T-helper 2 cell treated with Interferon-gamma antibody and Interleukin-4, amounts not matched to agents 5 μg/mL and 100 μg/mL, for 36 hours (primary cell): ENCODE results near the gene ETV2.
A peak's percentile ranks its signal among the peaks of the same experiment; 100 is the strongest.
"Not testable (repeated sequence)": the region's sequence is repeated elsewhere in the genome, so short reads cannot be mapped to it uniquely, and the experiment has no call there.

Experiments
- DNase-seq: peaks from one replicate; pipeline ENCODE4 v3.0.0; 2021; ENCODE audit warnings: low spot score
- H3K27ac Mint-ChIP-seq: one replicate; pipeline ENCODE4 v1.8.0; 2021; ENCODE audit warnings: mild to moderate bottlenecking, mixed read lengths
- H3K27me3 Mint-ChIP-seq: one replicate; pipeline ENCODE4 v1.8.0; 2021; ENCODE audit warnings: low read depth, mixed read lengths
- H3K36me3 Mint-ChIP-seq: one replicate; pipeline ENCODE4 v1.8.0; 2021; ENCODE audit warnings: low read depth, mixed read lengths
- H3K4me1 Mint-ChIP-seq: one replicate; pipeline ENCODE4 v1.8.0; 2021; ENCODE audit warnings: low read depth, mixed read lengths
- H3K4me3 Mint-ChIP-seq: one replicate; pipeline ENCODE4 v1.8.0; 2022; ENCODE audit warnings: mild to moderate bottlenecking, moderate library complexity, mixed read lengths
- H3K9me3 Mint-ChIP-seq: one replicate; pipeline ENCODE4 v1.8.0; 2021; ENCODE audit warnings: mixed read lengths

Gene ETV2, protein sequence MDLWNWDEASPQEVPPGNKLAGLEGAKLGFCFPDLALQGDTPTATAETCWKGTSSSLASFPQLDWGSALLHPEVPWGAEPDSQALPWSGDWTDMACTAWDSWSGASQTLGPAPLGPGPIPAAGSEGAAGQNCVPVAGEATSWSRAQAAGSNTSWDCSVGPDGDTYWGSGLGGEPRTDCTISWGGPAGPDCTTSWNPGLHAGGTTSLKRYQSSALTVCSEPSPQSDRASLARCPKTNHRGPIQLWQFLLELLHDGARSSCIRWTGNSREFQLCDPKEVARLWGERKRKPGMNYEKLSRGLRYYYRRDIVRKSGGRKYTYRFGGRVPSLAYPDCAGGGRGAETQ

DNA sequence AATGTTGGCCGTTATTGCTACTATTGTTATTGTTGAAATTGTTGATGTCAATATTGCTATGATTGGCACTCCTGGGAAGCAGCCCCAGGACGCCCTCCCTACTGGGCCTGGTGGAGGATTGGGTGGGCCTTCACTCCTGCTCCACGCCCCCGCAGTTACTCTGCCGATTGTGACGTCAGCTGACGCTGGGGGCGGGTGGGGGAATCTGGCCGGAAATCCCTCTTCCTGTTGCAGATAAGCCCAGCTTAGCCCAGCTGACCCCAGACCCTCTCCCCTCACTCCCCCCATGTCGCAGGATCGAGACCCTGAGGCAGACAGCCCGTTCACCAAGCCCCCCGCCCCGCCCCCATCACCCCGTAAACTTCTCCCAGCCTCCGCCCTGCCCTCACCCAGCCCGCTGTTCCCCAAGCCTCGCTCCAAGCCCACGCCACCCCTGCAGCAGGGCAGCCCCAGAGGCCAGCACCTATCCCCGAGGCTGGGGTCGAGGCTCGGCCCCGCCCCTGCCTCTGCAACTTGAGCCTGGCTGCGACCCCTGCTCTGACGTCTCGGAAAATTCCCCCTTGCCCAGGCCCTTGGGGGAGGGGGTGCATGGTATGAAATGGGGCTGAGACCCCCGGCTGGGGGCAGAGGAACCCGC lies at the start of gene ETV2:
TSS of gene ETV2 (plus strand) at position 231 of the 637 bp plus-strand sequence. CDS start 716 bp downstream, outside the sequence.
- H3K36me3 Mint-ChIP-seq, result peaks cover 12% of the 10 kb centered on the region
- no peaks in the 10 kb centered on the region for H3K27me3 Mint-ChIP-seq
- H3K4me3 Mint-ChIP-seq, result peak within 1 kb of the TSS; percentile 78
- no peaks in the 10 kb centered on the region for H3K9me3 Mint-ChIP-seq
- DNase-seq, result peak; percentile 57
- H3K4me1 Mint-ChIP-seq, result peaks cover 34% of the 10 kb centered on the region
- H3K27ac Mint-ChIP-seq, result peak within 1 kb of the TSS; percentile 75

DNA sequence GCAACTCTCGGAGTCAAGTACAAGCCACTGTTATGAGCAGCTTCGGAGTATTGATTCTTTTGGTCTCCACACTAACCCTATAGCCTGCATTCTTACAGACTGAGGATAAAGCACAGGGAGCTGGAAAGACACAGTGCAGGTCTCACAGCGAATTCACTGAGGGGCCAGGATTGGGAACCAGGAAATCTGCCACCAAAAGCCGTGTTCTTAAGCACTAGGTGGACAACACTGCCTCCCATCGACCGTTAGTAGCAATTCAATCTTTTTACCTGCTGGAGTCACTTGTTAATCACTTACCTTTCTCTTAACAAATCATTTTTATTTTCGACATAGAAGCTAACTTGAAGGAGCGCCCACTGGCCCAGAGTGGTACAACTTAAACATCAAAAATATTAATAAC lies 49.3 kb upstream of the ETV2 start:
- Mint-ChIP-seq H3K4me3 (no peak overlapping the region), H3K27me3 (no peaks in the 10 kb centered on the region), H3K4me1 (peaks cover 10% of the 10 kb centered on the region), H3K27ac (no peak overlapping the region), H3K9me3 (no peaks in the 10 kb centered on the region), H3K36me3 (no peaks in the 10 kb centered on the region)
- no peak for DNase-seq

DNA sequence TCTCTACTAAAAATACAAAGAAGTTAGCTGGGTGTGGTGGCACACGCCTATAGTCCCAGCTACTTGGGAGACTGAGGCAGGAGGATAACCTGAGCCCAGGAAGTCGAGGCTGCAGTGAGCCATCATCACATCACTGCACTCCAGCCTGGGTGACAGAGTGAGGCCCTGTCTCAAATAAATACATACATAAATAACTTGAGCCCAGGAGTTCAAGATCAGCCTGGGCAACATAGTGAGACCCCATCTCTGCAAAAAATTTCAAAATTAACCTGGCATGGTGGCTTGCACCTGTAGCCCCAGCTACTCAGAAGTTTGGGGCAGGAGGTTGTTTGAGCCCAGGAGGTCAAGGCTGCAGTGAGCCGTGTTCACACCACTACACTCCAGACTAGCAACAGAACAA lies 46.5 kb upstream of the ETV2 start:
- not testable (repeated sequence) for H3K4me3 Mint-ChIP-seq, H3K9me3 Mint-ChIP-seq, H3K36me3 Mint-ChIP-seq, H3K27ac Mint-ChIP-seq, H3K27me3 Mint-ChIP-seq, DNase-seq
- peaks cover 10% of the 10 kb centered on the region for H3K4me1 Mint-ChIP-seq

DNA sequence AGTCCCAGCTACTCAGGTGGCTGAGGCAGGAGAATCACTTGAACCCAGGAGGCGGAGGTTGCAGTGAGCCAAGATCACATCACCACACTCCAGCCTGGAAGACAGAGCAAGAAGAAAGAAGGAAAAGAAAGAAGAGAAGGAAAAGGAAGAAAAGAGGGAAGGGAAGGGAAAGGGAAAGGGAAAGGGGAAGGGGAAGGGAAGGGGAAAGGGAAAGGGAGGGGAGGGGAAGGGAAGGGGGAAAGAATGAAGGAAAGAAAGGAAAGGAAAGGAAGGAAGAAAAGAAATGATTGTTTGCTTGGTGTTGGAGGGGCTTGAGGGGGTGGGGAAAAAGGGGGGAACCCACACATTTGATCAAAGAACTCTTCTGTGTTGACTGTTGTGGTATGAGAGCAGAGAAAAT lies 45.6 kb upstream of the ETV2 start:
- peaks cover 8% of the 10 kb centered on the region for H3K27me3 Mint-ChIP-seq
- H3K4me3 Mint-ChIP-seq, result no peak overlapping the region
- H3K27ac Mint-ChIP-seq, result no peak overlapping the region
- DNase-seq, result no peak
- H3K36me3 Mint-ChIP-seq, result no peaks in the 10 kb centered on the region
- H3K4me1 Mint-ChIP-seq, result peaks cover 10% of the 10 kb centered on the region
- no peaks in the 10 kb centered on the region for H3K9me3 Mint-ChIP-seq

DNA sequence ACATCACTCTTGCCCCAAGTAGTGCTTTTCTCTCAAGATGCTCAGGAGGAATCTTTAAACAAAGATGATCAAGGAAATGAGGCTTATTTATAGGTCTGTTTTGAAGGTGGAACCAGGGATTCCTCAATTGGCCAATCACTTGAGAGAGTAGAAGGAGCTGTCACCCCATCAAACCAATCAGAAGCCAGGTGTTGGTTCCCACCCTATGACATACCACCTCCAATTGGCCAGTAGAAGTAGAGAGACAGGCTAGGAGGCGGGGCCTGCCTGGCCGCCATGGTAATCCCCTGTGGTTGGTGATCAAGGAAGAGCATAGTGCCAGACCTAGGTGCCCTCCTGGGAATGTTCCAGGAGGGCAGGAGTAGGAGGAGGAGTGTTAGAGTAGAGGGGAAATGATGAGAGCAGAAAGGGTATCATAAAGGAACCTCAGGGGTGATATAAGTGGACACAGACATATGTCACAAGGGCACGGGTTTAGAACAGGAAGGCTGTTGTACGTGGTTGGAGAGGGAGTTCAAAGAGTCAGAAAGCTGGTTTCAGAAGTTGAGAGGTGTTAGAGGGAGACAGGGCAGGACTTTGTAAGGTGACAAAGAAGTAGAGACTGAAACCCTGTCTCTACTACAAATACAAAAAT lies 45.1 kb upstream of the ETV2 start:
- H3K27ac Mint-ChIP-seq, result peak overlapping the region; percentile 48
- peaks cover 10% of the 10 kb centered on the region for H3K4me1 Mint-ChIP-seq
- H3K27me3 Mint-ChIP-seq, result peaks cover 8% of the 10 kb centered on the region
- DNase-seq, result no peak
- H3K9me3 Mint-ChIP-seq, result no peaks in the 10 kb centered on the region
- no peaks in the 10 kb centered on the region for H3K36me3 Mint-ChIP-seq
- H3K4me3 Mint-ChIP-seq, result no peak overlapping the region

DNA sequence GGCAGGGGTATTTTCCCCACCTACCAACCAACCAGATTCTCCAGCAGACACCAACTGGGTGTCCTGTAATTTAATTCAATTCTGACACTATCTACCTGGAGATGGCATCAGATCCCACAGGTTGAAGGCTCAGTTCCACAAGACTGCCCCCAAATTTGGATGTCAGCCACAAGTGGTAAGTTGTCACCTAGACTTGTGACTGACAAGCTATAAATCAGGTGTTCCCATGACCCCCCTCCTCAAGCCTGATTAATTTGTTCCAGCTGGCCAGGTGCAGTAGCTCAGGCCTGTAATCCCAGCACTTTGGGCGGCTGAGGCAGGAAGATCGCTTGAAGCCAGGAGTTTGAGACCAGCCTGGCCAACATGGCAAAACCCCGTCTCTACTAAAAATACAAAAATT lies 39.6 kb upstream of the ETV2 start:
- Mint-ChIP-seq H3K4me1 (no peaks in the 10 kb centered on the region), H3K9me3 (peaks cover 4% of the 10 kb centered on the region), H3K27me3 (peaks cover 8% of the 10 kb centered on the region), H3K4me3 (no peak overlapping the region), H3K36me3 (no peaks in the 10 kb centered on the region), H3K27ac (no peak overlapping the region)
- DNase-seq, result no peak

DNA sequence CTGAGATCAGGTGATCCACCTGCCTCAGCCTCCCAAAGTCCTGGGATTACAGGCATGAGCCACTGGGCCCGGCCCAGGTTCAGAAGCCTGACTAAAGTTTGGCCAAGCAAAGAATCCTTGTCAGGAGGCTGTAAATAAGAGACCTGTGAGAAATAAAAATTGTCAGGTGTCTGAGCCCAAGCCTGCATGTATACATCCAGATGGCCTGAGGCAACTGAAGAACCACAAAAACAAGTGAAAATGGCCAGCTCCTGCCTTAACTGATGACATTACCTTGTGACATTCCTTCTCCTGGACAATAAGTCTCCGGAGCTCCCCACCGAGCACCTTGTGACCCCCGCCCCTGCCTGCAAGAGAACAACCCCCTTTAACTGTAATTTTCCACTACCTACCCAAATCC lies 37.1 kb upstream of the ETV2 start:
- H3K27ac Mint-ChIP-seq, H3K36me3 Mint-ChIP-seq, H3K4me3 Mint-ChIP-seq, H3K27me3 Mint-ChIP-seq, H3K4me1 Mint-ChIP-seq, DNase-seq: not testable (repeated sequence)
- H3K9me3 Mint-ChIP-seq, result peaks cover 21% of the 10 kb centered on the region

DNA sequence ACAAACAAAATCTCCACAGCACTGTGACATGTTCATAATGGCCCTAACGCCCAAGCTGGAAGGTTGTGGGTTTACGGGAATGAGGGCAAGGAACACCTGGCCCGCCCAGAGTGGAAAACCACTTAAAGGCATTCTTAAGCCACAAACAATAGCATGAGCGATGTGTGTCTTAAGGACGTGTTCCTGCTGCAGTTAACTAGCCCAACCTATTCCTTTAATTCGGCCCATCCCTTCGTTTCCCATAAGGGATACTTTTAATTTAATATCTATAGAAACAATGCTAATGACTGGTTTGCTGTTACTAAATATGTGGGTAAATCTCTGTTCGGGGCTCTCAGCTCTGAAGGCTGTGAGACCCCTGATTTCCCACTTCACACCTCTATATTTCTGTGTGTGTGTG lies 34.4 kb upstream of the ETV2 start:
- Mint-ChIP-seq H3K4me1 (peaks cover 17% of the 10 kb centered on the region), H3K9me3 (peaks cover 21% of the 10 kb centered on the region)
- H3K4me3 Mint-ChIP-seq, H3K27ac Mint-ChIP-seq, H3K36me3 Mint-ChIP-seq, DNase-seq, H3K27me3 Mint-ChIP-seq: not testable (repeated sequence)

DNA sequence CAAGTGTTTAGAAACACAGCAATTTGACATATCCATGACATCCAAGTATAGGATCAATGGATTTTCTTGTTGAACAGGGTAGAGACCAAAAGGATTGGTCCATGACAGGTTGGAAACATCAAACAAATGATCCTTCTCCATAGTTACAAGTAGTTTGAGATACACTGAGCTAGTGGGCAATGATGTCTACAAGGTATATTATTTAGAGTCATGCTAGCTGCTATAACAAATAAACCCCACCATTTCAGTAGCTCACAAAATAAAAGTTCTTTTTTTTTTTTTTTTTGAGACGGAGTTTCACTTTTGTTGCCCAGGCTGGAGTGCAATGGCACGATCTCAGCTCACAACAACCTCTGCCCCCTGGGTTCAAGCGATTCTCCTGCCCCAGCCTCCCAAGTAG lies 33.9 kb upstream of the ETV2 start:
- peaks cover 21% of the 10 kb centered on the region for H3K9me3 Mint-ChIP-seq

DNA sequence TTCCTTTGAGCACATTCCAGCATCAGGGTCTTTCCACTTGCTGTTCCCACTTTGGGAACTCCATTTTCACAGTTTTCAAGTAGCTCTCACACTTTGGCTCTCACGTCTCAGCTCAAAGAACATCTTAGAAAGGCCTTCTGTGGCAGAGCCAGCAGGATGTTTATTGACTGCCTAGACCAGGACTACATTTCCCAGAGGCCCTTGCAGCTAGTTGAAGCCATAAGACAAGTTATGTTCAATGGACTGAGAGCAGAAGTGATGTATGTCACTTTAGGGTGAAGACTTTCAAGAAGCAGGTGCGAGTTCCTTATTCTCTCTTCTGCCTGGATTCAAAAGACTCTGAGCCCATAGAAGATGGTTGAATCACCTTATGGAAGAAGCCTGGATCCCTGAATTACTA lies 33.3 kb upstream of the ETV2 start:
- peaks cover 9% of the 10 kb centered on the region for H3K36me3 Mint-ChIP-seq
- no peaks in the 10 kb centered on the region for H3K27me3 Mint-ChIP-seq
- no peak for DNase-seq
- H3K9me3 Mint-ChIP-seq, result peaks cover 21% of the 10 kb centered on the region
- H3K4me3 Mint-ChIP-seq, result peak overlapping the region; percentile 6
- H3K27ac Mint-ChIP-seq, result peak overlapping the region; percentile 28
- peaks cover 22% of the 10 kb centered on the region for H3K4me1 Mint-ChIP-seq

More for the DNA sequence above, 33.9 kb upstream of the ETV2 start:
- Mint-ChIP-seq H3K4me1 (peaks cover 22% of the 10 kb centered on the region), H3K27me3 (no peaks in the 10 kb centered on the region), H3K4me3 (no peak overlapping the region), H3K27ac (no peak overlapping the region), H3K36me3 (peaks cover 9% of the 10 kb centered on the region)
- DNase-seq, result no peak

DNA sequence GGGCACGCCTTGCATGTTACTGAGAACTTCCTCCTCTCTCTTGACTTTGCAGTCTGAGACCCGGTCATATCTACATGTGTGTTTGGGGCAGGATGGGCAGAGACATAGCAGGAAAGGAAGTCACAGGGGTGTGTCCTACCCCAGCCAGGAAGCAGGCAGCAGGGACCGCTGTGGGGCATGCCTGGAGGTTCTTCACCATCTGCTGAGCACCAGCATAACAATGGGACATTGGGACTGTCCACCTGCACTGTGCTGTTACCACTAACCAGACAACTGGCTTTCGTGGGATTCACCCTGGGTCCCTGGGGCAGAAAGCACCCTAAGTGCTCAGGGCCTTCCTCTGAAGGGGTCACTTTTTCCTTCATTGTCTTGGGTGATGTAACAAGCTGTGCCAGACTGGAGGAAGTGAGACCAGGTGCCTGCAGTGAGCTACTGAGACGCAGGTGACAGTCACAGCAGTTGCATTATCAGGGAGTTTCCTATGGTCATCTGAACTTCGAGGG lies 31.6 kb upstream of the ETV2 start:
- Mint-ChIP-seq H3K4me1 (peaks cover 22% of the 10 kb centered on the region), H3K27me3 (no peaks in the 10 kb centered on the region), H3K9me3 (peaks cover 21% of the 10 kb centered on the region), H3K36me3 (peaks cover 12% of the 10 kb centered on the region), H3K4me3 (peak overlapping the region; percentile 61), H3K27ac (peak overlapping the region; percentile 83)
- DNase-seq, result no peak

DNA sequence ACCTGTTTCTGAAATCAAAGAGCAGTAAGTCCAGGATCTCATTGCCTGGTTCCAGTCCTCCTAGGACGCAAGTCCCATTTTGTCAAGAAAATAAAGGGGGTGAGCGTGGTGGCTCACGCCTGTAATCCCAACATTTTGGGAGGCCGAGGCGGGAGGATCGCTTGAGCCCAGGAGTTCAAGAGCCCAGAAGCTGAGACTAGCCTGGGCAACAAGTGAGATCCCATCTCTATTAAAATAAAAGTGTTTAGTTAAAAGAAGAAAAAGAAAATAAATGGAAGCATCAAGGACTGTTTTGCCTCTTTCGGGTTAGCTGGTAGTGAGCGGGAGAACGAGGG lies 29.4 kb upstream of the ETV2 start:
- Mint-ChIP-seq H3K4me3 (peak overlapping the region; percentile 88), H3K27me3 (no peaks in the 10 kb centered on the region), H3K36me3 (peaks cover 20% of the 10 kb centered on the region), H3K27ac (peak overlapping the region; percentile 94), H3K4me1 (peaks cover 22% of the 10 kb centered on the region), H3K9me3 (peaks cover 15% of the 10 kb centered on the region)
- no peak for DNase-seq

DNA sequence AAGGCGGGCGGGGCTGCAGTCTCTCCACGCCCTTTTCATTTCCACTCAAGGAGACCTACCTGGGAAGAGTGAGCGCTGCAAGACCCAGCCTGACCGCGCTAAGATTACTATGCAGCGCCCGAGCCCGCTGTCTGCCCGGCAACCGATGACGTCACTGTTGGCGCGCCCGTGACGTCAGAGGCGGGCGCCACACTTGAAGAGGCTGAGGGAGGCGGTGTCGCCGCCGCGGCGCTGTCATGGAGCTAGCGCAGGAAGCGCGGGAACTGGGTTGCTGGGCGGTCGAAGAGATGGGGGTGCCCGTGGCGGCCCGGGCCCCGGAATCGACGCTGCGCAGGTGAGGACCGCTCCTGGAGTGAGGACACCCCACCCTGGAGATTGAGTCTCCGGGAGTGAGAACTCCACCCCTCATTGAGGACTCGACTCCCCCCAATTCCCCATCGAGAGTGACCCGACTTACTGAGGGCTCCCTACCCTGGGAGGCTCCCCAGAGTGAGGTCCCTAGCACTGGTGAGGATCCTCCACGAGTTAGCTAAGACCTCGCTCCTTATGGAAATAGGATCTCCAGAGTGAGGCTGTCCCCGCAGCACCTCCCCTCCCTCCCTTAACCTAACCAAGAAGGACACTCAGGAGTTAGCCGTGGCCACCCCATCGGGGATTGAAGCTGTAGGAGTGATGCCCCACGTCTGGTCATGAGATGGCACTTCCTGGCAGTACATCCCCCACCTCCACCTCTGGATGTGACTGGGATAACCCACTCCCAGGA lies 28.8 kb upstream of the ETV2 start, which contains the start of gene HAUS5:
TSS of gene HAUS5 (plus strand) at position 177 of the 763 bp plus-strand sequence. CDS start at position 237, 60 bp downstream.
- peak; percentile 97 for DNase-seq
- no peaks in the 10 kb centered on the region for H3K27me3 Mint-ChIP-seq
- H3K36me3 Mint-ChIP-seq, result peaks cover 17% of the 10 kb centered on the region
- H3K27ac Mint-ChIP-seq, result peak within 1 kb of the TSS; percentile 94
- H3K9me3 Mint-ChIP-seq, result peaks cover 11% of the 10 kb centered on the region
- peaks cover 22% of the 10 kb centered on the region for H3K4me1 Mint-ChIP-seq
- peak within 1 kb of the TSS; percentile 88 for H3K4me3 Mint-ChIP-seq
